ENCODE measurements around the gene CSGALNACT2.

DNA sequence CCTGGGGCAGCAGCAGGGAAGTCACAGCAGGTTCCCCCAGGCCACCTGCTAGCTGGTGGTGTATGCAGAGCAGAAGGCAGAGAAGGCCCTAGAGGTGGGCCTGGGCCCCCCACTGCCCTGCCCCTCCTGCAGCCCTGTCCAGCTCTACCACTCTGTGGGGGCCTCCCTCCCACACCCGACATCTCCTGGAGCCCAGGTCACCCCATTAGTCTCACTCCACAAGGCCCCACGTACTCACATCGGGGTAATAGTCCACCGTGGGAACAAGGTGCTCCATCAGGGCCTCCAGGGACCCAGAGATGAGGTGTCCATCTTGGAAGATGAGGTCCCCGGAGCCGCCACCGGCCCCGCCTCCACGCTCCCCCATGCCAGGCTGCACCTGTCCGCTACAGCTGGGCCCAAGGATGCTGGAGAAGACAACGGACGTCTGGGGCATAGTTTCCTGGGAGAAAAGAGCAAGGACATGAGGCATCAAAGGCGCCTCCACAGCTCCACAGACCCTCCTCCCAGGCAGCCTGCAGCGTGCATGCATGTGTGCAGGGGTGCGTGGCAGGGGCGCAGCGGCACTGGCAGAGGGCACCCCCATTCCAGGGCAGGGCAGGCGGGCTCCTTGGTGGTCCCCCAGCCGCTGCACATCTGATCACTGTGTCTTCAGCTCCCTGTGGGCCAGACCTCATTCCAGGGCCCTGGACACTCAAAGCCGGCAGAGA, 67.6 kb downstream of the CSGALNACT2 start:
- TF ChIP-seq CTCF (IDR thresholded peaks at IDR 0.05) (no peak), TCF7L2 (IDR thresholded peaks at IDR 0.05; ENCODE audit: low read depth, low read length) (no peak), POLR2AphosphoS5 (IDR thresholded peaks at IDR 0.05; ENCODE audit: low read depth, low read length) (no peak), REST (IDR thresholded peaks at IDR 0.05; ENCODE audit: insufficient read depth in 1 of 2, low read depth in 2 of 2, low read length in 1 of 2) (no peak)

Data from Panc1 (cell line).